HepG2 (cell line): Measurements from ENCODE around the gene TNFSF9. TPM values are rescaled to one million over a fixed set of nuclear protein-coding genes. Genes with fewer than 3 reads are reported as not detected.

Experiments used
- ATAC-seq: fragments of 200-7000 bp; cut with Tn5 transposase; 3 replicates; pipeline ENCODE4 v1.9.1; 2020; ENCODE audit warnings: mild to moderate bottlenecking, moderate library complexity
- BruUV-seq: library from RNA; stranded (reverse); fragments of 400-500 nt; replicated peaks from 2 replicates; lab custom pipeline; 2021; lab: Mats Ljungman, UMichigan
- CTCF ChIA-PET: fragments of 300-600 bp; formaldehyde crosslinking; extraction: SDS; loops from one replicate; lab custom pipeline; 2021; ENCODE audit warnings: low total read pairs, inconsistent platforms, low intra/inter-chr PET ratio; lab: Yijun Ruan, JAX
- POLR2A ChIA-PET: fragments of 350-600 bp; sonication (Branson Sonifier 250); formaldehyde crosslinking; loops from one replicate; lab custom pipeline; 2020; ENCODE audit warnings: antibody characterized with exemption, inconsistent platforms; lab: Yijun Ruan, JAX
- DNase-seq: peaks from one replicate; pipeline ENCODE4 v3.0.0-alpha.2; 2015; ENCODE audit warnings: low spot score
- FAIRE-seq: peaks from 3 replicates; lab custom pipeline; 2011; peaks lifted over from hg19 to GRCh38; lab: Jason Lieb, UNC
- H2AFZ ChIP-seq: one replicate; pipeline ENCODE4 v1.6.1; 2011; ENCODE audit warnings: low read length, inconsistent platforms
- H3K27ac ChIP-seq: fragments of 300-600 bp; 3 replicates; pipeline ENCODE4 v1.8.0; 2011; ENCODE audit warnings: mixed run types, mild to moderate bottlenecking, mixed read lengths, low read length, inconsistent platforms; ENCODE audit not compliant: insufficient read depth; ENCODE audit errors: extremely low read length
- H3K27me3 ChIP-seq, 2 experiments: fragments of 200-600 bp in 1 of 2; 2 replicates in 1 of 2; 3 replicates in 1 of 2; pipeline versions ENCODE4 v1.6.0 to v1.8.0; 2011; ENCODE audit warnings: low read length in 2 of 2, mild to moderate bottlenecking in 2 of 2, moderate library complexity in 2 of 2, inconsistent platforms in 1 of 2; ENCODE audit not compliant: insufficient read depth in 2 of 2, control insufficient read depth in 1 of 2
- H3K36me3 ChIP-seq, 2 experiments: fragments of 200-600 bp in 1 of 2; replicated peaks in 1 of 2; 2 replicates in 1 of 2; 3 replicates in 1 of 2; pipeline versions ENCODE4 v1.5.1 to v1.8.0; 2011; ENCODE audit warnings: low read length in 2 of 2, inconsistent platforms in 1 of 2; ENCODE audit not compliant: insufficient read depth in 2 of 2, control insufficient read depth in 1 of 2
- H3K4me1 ChIP-seq: 2 replicates; pipeline ENCODE4 v1.5.1; 2012; ENCODE audit warnings: low read length, inconsistent platforms; ENCODE audit not compliant: insufficient read depth
- H3K4me2 ChIP-seq: 2 replicates; pipeline ENCODE4 v1.6.0; 2011; ENCODE audit warnings: low read depth, low read length, inconsistent platforms
- H3K4me3 ChIP-seq, 3 experiments: fragments of 200-600 bp in 1 of 3; sonication (generic), shearing (Covaris generic) in 1 of 3; replicated peaks in 1 of 3; 2 replicates each; pipeline ENCODE4 v1.5.1; 2011 to 2016; ENCODE audit warnings: low read length in 3 of 3, inconsistent platforms in 2 of 3, low read depth in 2 of 3, mild to moderate bottlenecking in 2 of 3, control low read depth in 1 of 3, mixed read lengths in 1 of 3; ENCODE audit not compliant: insufficient read depth in 1 of 3
- H3K79me2 ChIP-seq: one replicate; pipeline ENCODE4 v1.6.1; 2011; ENCODE audit warnings: low read length, inconsistent platforms; ENCODE audit not compliant: insufficient read depth
- H3K9ac ChIP-seq: 2 replicates; pipeline ENCODE4 v1.6.0; 2011; ENCODE audit warnings: mild to moderate bottlenecking, low read depth, low read length, inconsistent platforms; ENCODE audit not compliant: insufficient read depth
- H3K9me3 ChIP-seq: 2 replicates; pipeline ENCODE4 v1.5.1; 2012; ENCODE audit warnings: mild to moderate bottlenecking, low read length
- H4K20me1 ChIP-seq: 2 replicates; pipeline ENCODE4 v1.6.0; 2011; ENCODE audit warnings: inconsistent platforms, mild to moderate bottlenecking, low read length, moderate library complexity; ENCODE audit not compliant: insufficient read depth
- ARNT ChIP-seq: fragments of 450-650 bp; IDR thresholded peaks from 2 replicates; pipeline ENCODE4 v1.6.1; 2017
- CBX1 ChIP-seq: IDR thresholded peaks from one replicate; pipeline ENCODE4 v1.6.1; 2016; ENCODE audit warnings: antibody characterized with exemption, low read depth
- HOXA3 ChIP-seq: sonication (generic); formaldehyde crosslinking; IDR thresholded peaks from 2 replicates; pipeline ENCODE4 v1.5.0; 2020; ENCODE audit warnings: missing genetic modification reagents
- KDM6A ChIP-seq: IDR thresholded peaks from 2 replicates; pipeline ENCODE4 v1.6.1; 2016; ENCODE audit warnings: low read depth
- POLR2AphosphoS2 ChIP-seq: IDR thresholded peaks from 2 replicates; pipeline ENCODE4 v1.6.1; 2011; ENCODE audit warnings: low read depth, low read length, improper control_type of control experiment
- RNF2 ChIP-seq: fragments of 450-650 bp; conservative IDR thresholded peaks from 2 replicates; pipeline ENCODE4 v1.6.1; 2016; ENCODE audit warnings: low read depth
- SOX6 ChIP-seq, 2 experiments: fragments of 450-650 bp in 1 of 2; sonication (generic) in 1 of 2; formaldehyde crosslinking in 1 of 2; IDR thresholded peaks; 2 replicates each; pipeline versions ENCODE4 v1.4.0 to v1.6.1; 2017 to 2020; ENCODE audit warnings: antibody characterized with exemption in 1 of 2, mild to moderate bottlenecking in 1 of 2, missing genetic modification reagents in 1 of 2
- ZNF44 ChIP-seq: sonication (generic); formaldehyde crosslinking; IDR thresholded peaks from 2 replicates; pipeline ENCODE4 v1.5.1; 2020; ENCODE audit warnings: mild to moderate bottlenecking, missing genetic modification reagents
- ZNF564 ChIP-seq: sonication (generic); formaldehyde crosslinking; IDR thresholded peaks from 2 replicates; pipeline ENCODE4 v1.8.1; 2023; ENCODE audit warnings: mild to moderate bottlenecking, missing genetic modification reagents
- ZNF7 ChIP-seq: IDR thresholded peaks from 2 replicates; pipeline ENCODE4 v1.6.1; 2016; ENCODE audit warnings: missing biosample characterization, missing genetic modification reagents
- ZNF781 ChIP-seq: sonication (generic); formaldehyde crosslinking; IDR thresholded peaks from 2 replicates; pipeline ENCODE4 v1.5.1; 2020; ENCODE audit warnings: borderline replicate concordance, mild to moderate bottlenecking, missing genetic modification reagents; ENCODE audit errors: not compliant biosample characterization
- WGBS: methylation state at CpG from one replicate; pipeline ENCODE4 v1.1.6; 2017; ENCODE audit warnings: low lambda C conversion rate; 5-methylcytosine and 5-hydroxymethylcytosine counted together
- in situ Hi-C: cut with HindIII; loops from 2 replicates; pipeline ENCODE4 v1.10.0; 2017; ENCODE audit warnings: low pct_unique_long_range_greater_than_20kb; ENCODE audit not compliant: extremely low pct_ligation_motif_present
- intact Hi-C: fragments of 100-400 bp; cut with micrococcal nuclease; formaldehyde crosslinking; loops from one replicate; pipeline ENCODE4 v1.10.0; 2022; ENCODE audit not compliant: unreplicated experiment
- polyA plus RNA-seq, 8 experiments: library from polyadenylated mRNA; depleted of rRNA in 3 of 8; stranded (reverse) in 7 of 8; unstranded in 1 of 8; fragments of >200 nt; fragmentation: Illumina TruSeq in 4 of 8; extraction: Trizol in 4 of 8; gene quantifications; 2 replicates each; pipeline versions ENCODE4 v1.2.1 to v1.2.3, GENCODE V29; 2011 to 2016; ENCODE audit warnings: low read depth in 4 of 8, missing spikeins in 1 of 8, mixed read lengths in 1 of 8; ENCODE audit not compliant: insufficient read depth in 1 of 8
- total RNA-seq, 5 experiments: library from RNA; depleted of rRNA; stranded (reverse); fragments of >200 nt; fragmentation: Illumina TruSeq; extraction: Trizol; gene quantifications; 2 replicates each; pipeline ENCODE4 v1.2.3, GENCODE V29; 2016; ENCODE audit warnings: low read depth in 1 of 5
- TF ChIP-seq, protein P1 (sequence below): sonication (generic); formaldehyde crosslinking; IDR thresholded peaks from 2 replicates; pipeline ENCODE4 v1.4.0; 2020; ENCODE audit warnings: mild to moderate bottlenecking, missing genetic modification reagents
- TF ChIP-seq, protein P2 (sequence below): sonication (generic); formaldehyde crosslinking; IDR thresholded peaks from 2 replicates; pipeline ENCODE4 v1.5.0; 2020; ENCODE audit warnings: mild to moderate bottlenecking, missing genetic modification reagents
- TF ChIP-seq, protein P3 (sequence below): sonication (generic); formaldehyde crosslinking; IDR thresholded peaks from 2 replicates; pipeline ENCODE4 v1.5.1; 2020; ENCODE audit warnings: missing genetic modification reagents, mild to moderate bottlenecking, borderline replicate concordance
- TF ChIP-seq, protein P4 (sequence below): sonication (generic); formaldehyde crosslinking; IDR thresholded peaks from 2 replicates; pipeline ENCODE4 v1.4.0; 2020; ENCODE audit warnings: missing genetic modification reagents
- TF ChIP-seq, protein P5 (sequence below): sonication (generic); formaldehyde crosslinking; IDR thresholded peaks from 2 replicates; pipeline ENCODE4 v1.9.0; 2021; ENCODE audit warnings: missing genetic modification reagents, mild to moderate bottlenecking, borderline replicate concordance

The TNFSF9 gene
- total and polyA plus RNA-seq, 2 of the 13 experiments (the other 11 are each of a cell fraction or from before 2014, with no cell fraction given), result 1.0 to 1.8 TPM

DNA sequence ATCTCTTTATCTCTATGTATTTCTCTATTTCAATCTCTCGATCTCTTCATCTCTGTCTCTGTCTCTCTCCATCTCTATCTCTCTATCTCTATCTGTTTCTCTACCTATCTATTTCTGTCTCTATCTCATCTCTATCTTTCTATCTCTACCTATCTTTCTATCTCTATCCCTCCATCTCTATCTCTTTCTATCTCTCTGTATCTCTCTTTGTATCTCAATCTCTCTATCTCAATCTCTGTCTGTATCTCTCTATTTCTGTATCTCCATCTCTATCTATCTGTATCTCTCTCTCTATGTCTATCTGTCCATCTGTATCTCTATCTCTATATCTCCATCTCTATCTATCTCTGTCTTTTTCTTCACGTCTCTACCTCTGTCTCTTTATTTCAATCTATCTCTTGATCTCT, 25.2 kb downstream of the TNFSF9 start:
- Histone ChIP-seq H3K79me2 (no peaks in the 10 kb centered on the region), H3K9me3 (no peaks in the 10 kb centered on the region), H3K4me3 (no peak overlapping the region), H3K27me3 (no peaks in the 10 kb centered on the region), H4K20me1 (no peaks in the 10 kb centered on the region), H3K4me1 (0 out of 2 replicates have a peak, but pooled peaks cover 7% of the 10 kb centered on the region), H2AFZ (no peak overlapping the region), H3K36me3 (no peaks in the 10 kb centered on the region), H3K27ac (no peak overlapping the region), H3K4me2 (no peak overlapping the region), H3K9ac (no peak overlapping the region)
- BruUV-seq, result no TSS peak
- WGBS, result 5% methylated on average over 2 of the region's 2 CpGs
- ChIA-PET POLR2A (no interaction called here), CTCF (no interaction called here)
- intact Hi-C loops (no loop called here), in situ Hi-C loops (no loop called here)
- ATAC-seq (no peak), DNase-seq (no peak), FAIRE-seq (no peak)
- TF ChIP-seq, protein P1, sequence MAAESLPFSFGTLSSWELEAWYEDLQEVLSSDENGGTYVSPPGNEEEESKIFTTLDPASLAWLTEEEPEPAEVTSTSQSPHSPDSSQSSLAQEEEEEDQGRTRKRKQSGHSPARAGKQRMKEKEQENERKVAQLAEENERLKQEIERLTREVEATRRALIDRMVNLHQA (CRISPR knock-in tag), result no peak
- TF ChIP-seq ZNF564 (CRISPR knock-in tag) (no peak), POLR2AphosphoS2 (no peak), KDM6A (CRISPR knock-in tag) (no peak), SOX6 (IDR thresholded peaks at IDR 0.05) (no peak), SOX6 (CRISPR knock-in tag; IDR thresholded peaks at IDR 0.05) (no peak), RNF2 (no peak), CBX1 (no peak), ARNT (no peak), ZNF7 (CRISPR knock-in tag) (no peak), ZNF44 (CRISPR knock-in tag) (no peak), ZNF781 (CRISPR knock-in tag) (no peak), HOXA3 (CRISPR knock-in tag) (no peak)
- TF ChIP-seq, protein P2, sequence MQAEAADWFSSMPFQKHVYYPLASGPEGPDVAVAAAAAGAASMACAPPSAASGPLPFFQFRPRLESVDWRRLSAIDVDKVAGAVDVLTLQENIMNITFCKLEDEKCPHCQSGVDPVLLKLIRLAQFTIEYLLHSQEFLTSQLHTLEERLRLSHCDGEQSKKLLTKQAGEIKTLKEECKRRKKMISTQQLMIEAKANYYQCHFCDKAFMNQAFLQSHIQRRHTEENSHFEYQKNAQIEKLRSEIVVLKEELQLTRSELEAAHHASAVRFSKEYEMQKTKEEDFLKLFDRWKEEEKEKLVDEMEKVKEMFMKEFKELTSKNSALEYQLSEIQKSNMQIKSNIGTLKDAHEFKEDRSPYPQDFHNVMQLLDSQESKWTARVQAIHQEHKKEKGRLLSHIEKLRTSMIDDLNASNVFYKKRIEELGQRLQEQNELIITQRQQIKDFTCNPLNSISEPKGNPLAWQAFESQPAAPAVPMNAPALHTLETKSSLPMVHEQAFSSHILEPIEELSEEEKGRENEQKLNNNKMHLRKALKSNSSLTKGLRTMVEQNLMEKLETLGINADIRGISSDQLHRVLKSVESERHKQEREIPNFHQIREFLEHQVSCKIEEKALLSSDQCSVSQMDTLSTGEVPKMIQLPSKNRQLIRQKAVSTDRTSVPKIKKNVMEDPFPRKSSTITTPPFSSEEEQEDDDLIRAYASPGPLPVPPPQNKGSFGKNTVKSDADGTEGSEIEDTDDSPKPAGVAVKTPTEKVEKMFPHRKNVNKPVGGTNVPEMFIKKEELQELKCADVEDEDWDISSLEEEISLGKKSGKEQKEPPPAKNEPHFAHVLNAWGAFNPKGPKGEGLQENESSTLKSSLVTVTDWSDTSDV (CRISPR knock-in tag), result no peak
- TF ChIP-seq, protein P3, sequence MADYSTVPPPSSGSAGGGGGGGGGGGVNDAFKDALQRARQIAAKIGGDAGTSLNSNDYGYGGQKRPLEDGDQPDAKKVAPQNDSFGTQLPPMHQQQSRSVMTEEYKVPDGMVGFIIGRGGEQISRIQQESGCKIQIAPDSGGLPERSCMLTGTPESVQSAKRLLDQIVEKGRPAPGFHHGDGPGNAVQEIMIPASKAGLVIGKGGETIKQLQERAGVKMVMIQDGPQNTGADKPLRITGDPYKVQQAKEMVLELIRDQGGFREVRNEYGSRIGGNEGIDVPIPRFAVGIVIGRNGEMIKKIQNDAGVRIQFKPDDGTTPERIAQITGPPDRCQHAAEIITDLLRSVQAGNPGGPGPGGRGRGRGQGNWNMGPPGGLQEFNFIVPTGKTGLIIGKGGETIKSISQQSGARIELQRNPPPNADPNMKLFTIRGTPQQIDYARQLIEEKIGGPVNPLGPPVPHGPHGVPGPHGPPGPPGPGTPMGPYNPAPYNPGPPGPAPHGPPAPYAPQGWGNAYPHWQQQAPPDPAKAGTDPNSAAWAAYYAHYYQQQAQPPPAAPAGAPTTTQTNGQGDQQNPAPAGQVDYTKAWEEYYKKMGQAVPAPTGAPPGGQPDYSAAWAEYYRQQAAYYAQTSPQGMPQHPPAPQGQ, result no peak
- TF ChIP-seq, protein P4, sequence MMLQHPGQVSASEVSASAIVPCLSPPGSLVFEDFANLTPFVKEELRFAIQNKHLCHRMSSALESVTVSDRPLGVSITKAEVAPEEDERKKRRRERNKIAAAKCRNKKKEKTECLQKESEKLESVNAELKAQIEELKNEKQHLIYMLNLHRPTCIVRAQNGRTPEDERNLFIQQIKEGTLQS (CRISPR knock-in tag), result no peak
- TF ChIP-seq, protein P5, sequence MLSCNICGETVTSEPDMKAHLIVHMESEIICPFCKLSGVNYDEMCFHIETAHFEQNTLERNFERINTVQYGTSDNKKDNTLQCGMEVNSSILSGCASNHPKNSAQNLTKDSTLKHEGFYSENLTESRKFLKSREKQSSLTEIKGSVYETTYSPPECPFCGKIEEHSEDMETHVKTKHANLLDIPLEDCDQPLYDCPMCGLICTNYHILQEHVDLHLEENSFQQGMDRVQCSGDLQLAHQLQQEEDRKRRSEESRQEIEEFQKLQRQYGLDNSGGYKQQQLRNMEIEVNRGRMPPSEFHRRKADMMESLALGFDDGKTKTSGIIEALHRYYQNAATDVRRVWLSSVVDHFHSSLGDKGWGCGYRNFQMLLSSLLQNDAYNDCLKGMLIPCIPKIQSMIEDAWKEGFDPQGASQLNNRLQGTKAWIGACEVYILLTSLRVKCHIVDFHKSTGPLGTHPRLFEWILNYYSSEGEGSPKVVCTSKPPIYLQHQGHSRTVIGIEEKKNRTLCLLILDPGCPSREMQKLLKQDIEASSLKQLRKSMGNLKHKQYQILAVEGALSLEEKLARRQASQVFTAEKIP (CRISPR knock-in tag), result no peak
